Ovary (tissue), 9 donors: Measurements from ENCODE around the gene RPL31. TPM values are rescaled to one million over a fixed set of nuclear protein-coding genes. Genes with fewer than 3 reads are reported as not detected.

Experiments used
- DNase-seq, 5 donors: peaks; one replicate each; pipeline ENCODE4 v3.0.0-alpha.2; 2019 to 2020
- H3K27ac ChIP-seq, 2 donors: fragments of 200-600 bp; one replicate each; pipeline versions ENCODE4 v1.5.1 to v1.8.0; 2019 to 2022
- H3K27me3 ChIP-seq: fragments of 200-600 bp; one replicate; pipeline ENCODE4 v1.8.0; 2022
- H3K36me3 ChIP-seq: fragments of 200-600 bp; sonication (generic); one replicate; pipeline ENCODE4 v1.5.1; 2019
- H3K4me1 ChIP-seq: one replicate; pipeline ENCODE4 v1.8.1; 2013; ENCODE audit warnings: mild to moderate bottlenecking, moderate library complexity; ENCODE audit not compliant: insufficient read depth
- H3K4me3 ChIP-seq: fragments of 200-600 bp; sonication (generic); one replicate; pipeline ENCODE4 v1.5.1; 2017
- H3K9me3 ChIP-seq, 2 donors: fragments of 200-600 bp in 1 of 2; sonication (generic) in 1 of 2; one replicate each; pipeline versions ENCODE4 v1.5.1 to v1.8.1; 2013 to 2019; ENCODE audit warnings: mild to moderate bottlenecking in 1 of 2, moderate library complexity in 1 of 2
- CTCF ChIP-seq, 3 donors: fragments of 450-650 bp in 2 of 3; fragments of 200-600 bp in 1 of 3; IDR thresholded peaks; one replicate each; pipeline versions ENCODE4 v1.5.1 to v1.8.0; 2016 to 2022; ENCODE audit warnings: antibody characterized with exemption in 3 of 3, mild to moderate bottlenecking in 1 of 3
- EP300 ChIP-seq: sonication (generic); formaldehyde crosslinking; IDR thresholded peaks from one replicate; pipeline ENCODE4 v1.6.1; 2017; ENCODE audit warnings: antibody characterized with exemption
- POLR2A ChIP-seq: fragments of 450-650 bp; IDR thresholded peaks from one replicate; pipeline ENCODE4 v1.6.1; 2017; ENCODE audit warnings: antibody characterized with exemption, mild to moderate bottlenecking, moderate library complexity
- WGBS, 3 donors: extraction: QIAGEN DNeasy Blood & Tissue Kit in 1 of 3; methylation state at CpG; one replicate each; pipeline versions ENCODE4 v1.1.5 to v1.1.7; 2013 to 2017; 5-methylcytosine and 5-hydroxymethylcytosine counted together
- intact Hi-C, 4 donors: fragments of 100-400 bp; cut with DNase I; formaldehyde crosslinking; loops; one replicate each; pipeline versions ENCODE4 v1.11.0 to v1.15.1; 2022 to 2023
- polyA plus RNA-seq, 2 donors: library from polyadenylated mRNA; stranded (reverse); fragments of 200-250 nt in 1 of 2; fragments of 350-450 nt in 1 of 2; fragmentation: Illumina TruSeq in 1 of 2; extraction: RNeasy Lipid Tissue Mini Kit (QIAGEN cat#74804) in 1 of 2; gene quantifications; one replicate each; pipeline ENCODE4 v1.2.3, GENCODE V29; 2013 to 2014
- total RNA-seq, 7 donors: library from RNA; depleted of rRNA in 2 of 7; stranded (reverse); fragments of >200 nt in 2 of 7; fragmentation: NEBNext Ultra II Directional in 3 of 7; extraction: Animal tissue kit (Norgen Biotek cat#: 25700) in 3 of 7; gene quantifications; one replicate each; pipeline versions ENCODE4 v1.1.0 to v1.2.4, GENCODE V29; 2016 to 2023
- donor health status: DM: no; HTN: no; CAD: no; lungs with moderate emphysema.
- donor health status: DM: no; HTN: no; CAD: no.
- donor health status: Bipolar disorder and iron deficiency.
- donor health status: DM: yes; HTN: yes; CAD: no.
- donor health status: DM: no; HTN: no; CAD: no.
- donor health status: DM: yes; HTN: yes; CAD: no.

Gene RPL31
- total and polyA plus RNA-seq, 9 donors: 2,349 to 14,384 (median 3,108) TPM

DNA sequence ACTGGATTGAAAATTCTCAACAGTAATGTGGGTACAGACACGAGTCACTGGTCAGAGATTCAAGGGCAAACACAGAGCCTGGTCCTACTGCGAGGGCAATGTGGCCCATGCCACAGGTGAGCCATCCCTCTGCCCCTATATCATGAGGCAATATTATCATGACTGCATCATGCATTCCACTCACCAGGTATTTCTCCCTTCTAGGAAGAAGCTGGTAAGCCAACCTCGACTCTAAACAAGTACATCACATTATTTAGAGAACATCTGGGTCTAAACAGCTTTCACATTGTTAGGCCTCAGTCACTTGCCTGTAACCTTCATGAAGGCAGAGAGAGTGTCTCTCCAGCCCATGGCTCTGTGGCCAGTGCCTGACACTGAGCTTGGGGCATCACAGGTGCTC, 14.6 kb upstream of the RPL31 start:
- intact Hi-C loops: loop anchor here in 3 of 4 donors (10.0 kb wide), 3 partner anchors 163 to 723 kb away; partner anchors contain the start of gene NPAS2 (in 1 of the 3)
- WGBS, 3 donors: 91 to 94% (median 91%) methylated on average over 3 of the region's 3 CpGs

GRCh38 chr2:100987974-100988373, 14.1 kb upstream of the RPL31 start:
- 88 to 93% (median 90%) methylated on average over 4 of the region's 4 CpGs for WGBS, 3 donors
- TF ChIP-seq EP300: no peak
- no peak for TF ChIP-seq CTCF (IDR thresholded peaks at IDR 0.05)
- no peak for TF ChIP-seq POLR2A
- Histone ChIP-seq H3K27ac (no peak overlapping the region), H3K36me3 (no peaks in the 10 kb centered on the region), H3K4me1 (peaks cover 2% of the 10 kb centered on the region), H3K4me3 (no peak overlapping the region), H3K9me3 (no peaks in the 10 kb centered on the region), H3K27me3 (no peaks in the 10 kb centered on the region)
- no peak for DNase-seq
- intact Hi-C loops: loop anchor here in 3 of 4 donors (10.0 kb wide), 3 partner anchors 163 to 723 kb away; partner anchors contain the start of gene NPAS2 (in 1 of the 3)

More for the DNA sequence above, 14.6 kb upstream of the RPL31 start:
- Histone ChIP-seq H3K4me1 (peaks cover 2% of the 10 kb centered on the region), H3K27ac (no peak overlapping the region), H3K9me3 (no peaks in the 10 kb centered on the region), H3K4me3 (no peak overlapping the region), H3K36me3 (no peaks in the 10 kb centered on the region), H3K27me3 (no peaks in the 10 kb centered on the region)
- no peak for DNase-seq
- TF ChIP-seq CTCF (IDR thresholded peaks at IDR 0.05) (no peak), EP300 (no peak), POLR2A (no peak)

DNA sequence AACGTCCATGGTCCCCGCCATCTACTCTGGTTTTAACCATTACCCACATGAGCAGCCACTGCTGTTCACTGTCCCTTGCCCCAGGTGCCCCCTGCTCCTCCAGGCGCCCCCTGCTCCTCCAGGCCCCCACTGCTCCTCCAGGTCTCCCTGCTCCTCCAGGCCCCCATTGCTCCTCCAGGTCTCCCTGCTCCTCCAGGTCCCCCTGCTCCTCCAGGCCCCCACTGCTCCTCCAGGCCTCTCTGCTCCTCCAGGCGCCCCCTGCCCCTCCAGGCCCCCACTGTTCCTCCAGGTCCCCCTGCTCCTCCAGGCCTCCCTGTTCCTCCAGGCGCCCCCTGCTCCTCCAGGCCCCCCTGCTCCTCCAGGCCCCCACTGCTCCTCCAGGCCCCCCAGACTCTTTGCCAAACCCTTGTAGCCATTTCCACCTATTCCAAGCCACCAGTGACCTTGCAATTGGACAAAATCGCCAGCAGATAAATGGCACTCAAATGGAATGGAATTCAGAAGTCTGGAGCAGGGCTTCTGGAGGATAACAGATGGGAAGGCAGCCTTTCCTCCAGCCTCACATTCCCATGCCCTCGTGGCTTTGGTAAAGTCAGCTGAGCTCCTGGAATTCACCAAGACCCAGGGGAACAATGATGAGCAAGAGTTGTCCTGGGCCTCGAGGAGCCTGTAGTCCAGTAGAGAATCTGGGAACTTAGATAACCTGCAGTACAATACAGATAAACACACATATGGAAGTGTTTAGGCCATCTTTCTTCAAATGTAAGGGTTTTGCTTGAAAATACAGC, 13.3 kb upstream of the RPL31 start:
- no peak for TF ChIP-seq CTCF (IDR thresholded peaks at IDR 0.05)
- TF ChIP-seq POLR2A: no peak
- no peak for TF ChIP-seq EP300
- WGBS, 3 donors: 71 to 80% (median 75%) methylated on average over 8 of the region's 8 CpGs
- Histone ChIP-seq H3K4me3 (no peak overlapping the region), H3K4me1 (peaks cover 2% of the 10 kb centered on the region), H3K27me3 (no peaks in the 10 kb centered on the region), H3K27ac (no peak overlapping the region), H3K36me3 (no peaks in the 10 kb centered on the region), H3K9me3 (no peaks in the 10 kb centered on the region)
- DNase-seq: no peak
- intact Hi-C loops: loop anchor here in 3 of 4 donors (10.0 kb wide), 3 partner anchors 164 to 724 kb away; partner anchors contain the start of gene NPAS2 (in 1 of the 3)

DNA sequence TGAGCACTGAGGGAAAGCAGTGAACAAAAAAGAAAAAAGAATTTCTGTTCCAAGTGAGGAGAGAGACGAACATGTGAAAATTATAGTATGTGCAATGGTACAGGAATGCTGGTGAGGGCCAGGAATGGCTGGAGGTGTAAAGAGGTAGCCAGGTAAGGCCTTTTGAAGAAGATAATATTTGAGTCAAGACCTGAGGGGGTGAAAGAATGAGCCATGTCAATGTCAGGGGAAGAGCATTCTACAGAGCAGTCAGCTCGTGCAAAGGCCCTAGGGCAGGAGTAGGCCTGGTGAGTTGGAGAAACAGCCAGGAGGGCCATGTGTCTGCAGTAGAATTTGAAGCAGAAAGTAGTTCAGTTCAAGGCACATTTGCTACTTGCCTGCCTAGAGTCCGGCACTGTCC, 12.4 kb upstream of the RPL31 start:
- intact Hi-C loops: loop anchor here in 3 of 4 donors (5.0 to 10.0 kb wide), 4 partner anchors 165 to 725 kb away; partner anchors contain the start of gene NPAS2 (in 1 of the 3)
- Histone ChIP-seq H3K4me1 (no peaks in the 10 kb centered on the region), H3K9me3 (no peaks in the 10 kb centered on the region), H3K27me3 (no peaks in the 10 kb centered on the region), H3K27ac (no peak overlapping the region), H3K36me3 (no peaks in the 10 kb centered on the region), H3K4me3 (no peak overlapping the region)
- DNase-seq: no peak
- TF ChIP-seq EP300 (no peak), POLR2A (no peak), CTCF (IDR thresholded peaks at IDR 0.05) (no peak)
- 94 to 98% (median 96%) methylated on average over 3 of the region's 3 CpGs for WGBS, 3 donors
